ENCODE data around the gene MMP23B. TPM values are rescaled to one million over a fixed set of nuclear protein-coding genes. Genes with fewer than 3 reads are reported as not detected.
"Not testable (repeated sequence)": the region's sequence is repeated elsewhere in the genome, so short reads cannot be mapped to it uniquely, and the experiment has no call there.

Gene MMP23B
- polyA plus RNA-seq, 10 donors: 17.5 to 52.0 (median 25.9) TPM

DNA sequence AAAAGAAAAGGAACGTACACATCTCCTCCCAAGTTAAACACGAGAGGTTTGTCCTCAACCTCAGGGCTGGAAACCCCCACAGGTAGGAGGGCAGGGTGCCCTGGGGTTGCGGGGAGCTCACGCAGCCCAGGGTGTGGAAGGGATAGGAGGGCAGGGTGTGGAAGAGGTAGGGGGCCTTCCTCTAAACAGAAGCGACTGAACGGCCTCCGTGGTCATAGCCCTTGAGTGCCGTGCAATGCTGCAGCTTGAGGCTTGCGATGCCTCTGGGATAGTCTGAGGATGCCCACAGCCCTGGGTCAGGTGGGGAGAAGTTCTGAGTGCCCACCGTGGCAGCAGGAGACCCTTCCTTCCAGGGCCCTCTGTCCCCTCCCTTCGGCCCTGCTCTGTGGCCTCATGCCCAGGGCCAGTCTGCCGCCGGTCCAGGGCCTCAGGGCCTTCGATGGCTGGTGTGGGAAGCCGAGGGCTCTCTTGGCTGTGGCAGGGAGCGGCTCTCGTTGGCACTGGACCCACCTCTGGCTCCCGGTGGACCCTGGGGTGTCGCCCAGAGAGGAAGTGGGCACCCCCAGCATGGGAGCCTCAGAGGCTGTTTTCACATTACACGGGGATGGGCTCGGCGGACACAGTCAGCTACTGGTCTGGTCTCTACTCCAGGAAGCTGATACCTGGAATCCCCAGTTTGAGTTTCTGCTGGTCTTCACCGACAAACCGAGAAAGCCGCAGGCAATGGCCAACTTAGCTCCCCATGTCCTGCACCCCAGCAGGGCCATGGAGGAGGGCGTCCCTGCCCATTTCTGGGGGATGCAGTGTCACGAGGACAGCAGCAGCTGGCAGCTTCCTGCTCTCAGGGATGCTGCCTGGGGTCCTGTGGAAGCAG lies 33.2 kb downstream of the MMP23B start:
- DNase-seq: no peak

DNA sequence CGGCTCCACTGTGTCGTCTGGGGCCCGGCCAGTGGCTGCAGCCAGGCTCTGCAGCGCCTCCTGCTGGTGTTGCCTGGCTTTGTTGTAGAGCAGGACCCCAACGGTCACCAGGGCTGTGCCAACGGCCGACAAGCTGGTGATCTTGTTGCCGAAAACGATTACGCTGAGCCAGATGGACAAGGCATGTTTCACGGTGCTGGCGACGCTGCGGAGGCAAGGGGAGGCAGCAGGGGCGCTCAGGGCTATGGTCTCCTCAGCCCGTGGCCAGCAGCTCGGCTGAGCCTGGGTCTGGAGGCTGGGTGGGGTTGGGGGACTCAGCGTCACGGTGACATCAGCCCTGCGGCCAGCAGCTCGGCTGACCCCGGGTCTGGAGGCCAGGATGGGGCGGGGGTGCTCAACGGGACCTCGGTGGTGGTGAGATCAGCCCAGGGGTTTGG lies 33.9 kb downstream of the MMP23B start:
- no peak for DNase-seq

DNA sequence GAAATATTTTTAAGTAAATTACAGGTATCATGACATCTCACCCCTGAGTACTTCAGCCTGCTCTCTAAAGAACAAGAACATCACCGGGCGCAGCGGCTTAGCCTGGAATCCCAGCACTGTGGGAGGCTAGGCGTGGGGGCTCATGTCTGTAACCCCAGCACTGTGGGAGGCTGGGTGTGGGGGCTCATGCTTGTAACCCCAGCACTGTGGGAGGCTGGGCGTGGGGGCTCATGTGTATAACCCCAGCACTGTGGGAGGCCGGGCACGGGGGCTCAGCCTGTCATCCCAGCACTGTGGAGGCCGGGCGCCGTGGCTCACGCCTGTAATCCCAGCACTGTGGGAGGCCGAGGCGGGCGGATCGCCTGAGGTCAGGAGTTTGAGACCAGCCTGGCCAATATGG lies 34.6 kb downstream of the MMP23B start:
- no peak for DNase-seq

DNA sequence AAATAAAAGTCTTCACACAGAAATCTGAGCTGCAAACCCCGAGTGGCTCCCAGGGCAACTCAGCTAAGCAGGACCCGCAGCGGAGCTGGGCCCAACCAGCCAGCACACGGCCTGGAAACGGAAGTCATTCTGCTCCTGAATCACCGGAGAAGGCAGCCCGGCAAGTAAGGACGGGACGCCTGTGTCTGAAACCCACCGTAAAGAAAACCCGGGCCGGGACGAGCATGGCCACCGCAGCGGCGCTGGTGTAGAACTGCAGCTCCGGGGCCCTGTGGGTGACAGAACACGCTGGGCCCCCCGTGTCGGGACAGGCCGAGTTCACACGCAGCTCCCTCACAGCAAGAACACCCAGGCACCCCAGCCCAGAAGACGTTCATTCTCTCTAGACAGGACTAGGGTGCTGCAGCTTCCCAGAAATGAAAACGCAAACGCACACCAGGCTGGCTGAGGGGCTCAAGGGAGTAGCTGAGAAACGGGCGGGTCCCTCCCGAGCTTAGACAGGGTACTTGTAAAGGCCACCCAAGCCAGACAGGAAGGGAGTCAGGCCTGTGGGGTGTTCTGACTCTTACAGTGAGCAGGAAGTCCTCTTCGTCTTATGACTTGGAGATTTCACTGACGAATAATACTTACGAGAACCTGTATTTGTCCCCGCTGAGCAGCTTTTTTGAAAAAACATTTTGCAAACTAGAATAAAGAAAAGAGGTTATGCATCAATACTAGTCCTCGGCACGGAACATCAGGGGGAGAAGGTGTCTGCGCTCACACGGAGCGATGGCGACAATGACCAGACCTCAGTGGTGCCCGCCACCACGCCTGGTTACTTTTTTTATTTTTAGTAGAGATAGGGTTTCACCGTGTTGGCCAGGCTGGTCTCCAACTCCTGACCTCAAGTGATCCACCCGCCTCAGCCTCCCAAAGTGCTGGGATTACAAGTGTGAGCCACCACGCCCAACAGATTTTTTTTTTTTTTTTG lies 37.8 kb downstream of the MMP23B start:
- no peak for DNase-seq

DNA sequence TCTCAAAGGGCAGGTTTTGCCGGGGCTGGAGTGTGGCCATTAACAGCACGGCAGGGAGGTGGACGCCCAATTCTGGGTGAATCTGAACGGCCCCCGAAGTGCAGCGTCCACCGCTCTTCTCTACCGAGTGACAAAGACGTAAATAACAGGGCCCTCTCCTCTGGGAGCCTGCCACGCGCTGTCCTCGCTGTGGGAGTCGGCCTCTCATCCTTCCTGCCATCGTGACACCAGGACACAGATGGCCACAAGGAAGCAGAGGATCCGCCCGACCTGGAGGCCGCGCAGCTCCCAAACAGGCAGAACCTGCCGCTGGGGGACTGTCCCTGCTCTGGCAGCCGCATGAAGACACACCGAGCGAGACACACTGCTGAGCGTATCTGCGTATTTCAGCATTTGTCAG lies 38.9 kb downstream of the MMP23B start:
- DNase-seq: no peak

DNA sequence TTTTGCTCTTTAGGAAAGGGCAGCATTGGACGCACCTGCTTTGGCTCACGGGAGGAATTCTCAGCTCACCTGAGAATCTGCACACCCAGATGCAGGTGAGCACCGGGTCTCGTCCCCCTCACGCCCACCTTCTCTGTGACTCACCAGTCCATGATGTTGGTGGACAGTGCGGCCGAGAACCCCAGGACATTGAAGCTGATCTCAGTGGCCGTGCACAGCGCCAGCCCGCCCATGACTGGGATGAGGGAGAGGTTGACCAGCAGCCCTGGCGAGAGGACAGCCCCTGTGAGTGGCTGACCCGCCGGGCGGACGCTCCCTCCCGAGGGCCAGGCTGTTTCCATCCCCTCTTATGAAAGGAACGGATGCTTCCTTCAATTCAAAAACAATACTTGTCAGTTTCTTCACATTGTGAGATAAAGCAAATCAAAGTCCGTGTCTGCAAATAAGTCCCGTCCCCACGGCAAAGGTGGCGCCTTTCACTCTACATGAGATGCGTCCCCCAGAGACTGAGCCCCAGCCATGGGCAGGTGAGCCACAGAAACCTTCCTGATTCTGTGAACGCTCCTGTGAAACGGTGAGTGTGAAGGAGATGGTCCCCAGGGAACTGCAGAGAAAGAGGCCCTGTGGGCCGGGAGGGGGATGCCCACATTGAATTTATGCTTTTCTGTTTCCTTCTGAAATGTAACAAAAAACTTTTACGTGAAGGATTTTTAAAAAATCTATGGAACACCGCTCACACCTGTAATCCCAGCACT lies 39.6 kb downstream of the MMP23B start:
- DNase-seq: no peak

DNA sequence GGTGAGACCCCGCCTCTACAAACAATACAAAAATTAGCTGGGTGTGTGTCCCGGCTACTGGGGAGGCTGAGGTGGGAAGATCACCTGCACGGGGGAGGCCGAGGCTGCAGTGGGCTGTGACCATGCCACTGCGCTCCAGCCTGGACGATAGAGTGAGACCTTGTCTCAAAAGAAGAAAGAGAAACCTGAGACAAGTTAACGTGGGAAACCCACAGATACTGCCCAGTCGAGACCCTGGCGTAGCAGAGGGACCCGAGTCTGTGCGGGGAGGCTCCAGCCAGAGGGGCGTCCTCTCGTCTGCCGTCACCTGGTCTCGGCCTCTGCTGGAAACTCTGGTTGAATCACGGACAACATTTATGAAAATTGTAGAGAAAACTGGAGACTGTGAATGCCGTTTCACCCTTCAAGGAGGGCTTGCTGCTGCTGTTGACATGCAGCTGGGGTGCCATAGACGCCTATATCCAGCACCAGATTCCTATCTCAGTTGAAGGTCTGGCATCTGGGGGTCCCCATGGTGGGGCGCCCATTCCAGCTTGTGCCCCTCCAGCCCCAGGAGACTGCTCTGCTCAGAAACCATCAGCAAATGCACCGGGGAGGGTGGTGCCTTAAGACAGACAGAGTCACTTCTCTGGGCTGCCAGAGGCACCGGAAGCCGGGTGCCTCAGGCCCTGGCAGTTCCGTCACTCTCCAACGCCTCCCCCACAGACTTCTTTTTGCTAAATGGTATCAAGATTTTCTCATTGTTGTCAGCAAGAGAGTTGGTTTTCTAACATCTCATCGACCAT lies 40.4 kb downstream of the MMP23B start:
- DNase-seq: no peak

DNA sequence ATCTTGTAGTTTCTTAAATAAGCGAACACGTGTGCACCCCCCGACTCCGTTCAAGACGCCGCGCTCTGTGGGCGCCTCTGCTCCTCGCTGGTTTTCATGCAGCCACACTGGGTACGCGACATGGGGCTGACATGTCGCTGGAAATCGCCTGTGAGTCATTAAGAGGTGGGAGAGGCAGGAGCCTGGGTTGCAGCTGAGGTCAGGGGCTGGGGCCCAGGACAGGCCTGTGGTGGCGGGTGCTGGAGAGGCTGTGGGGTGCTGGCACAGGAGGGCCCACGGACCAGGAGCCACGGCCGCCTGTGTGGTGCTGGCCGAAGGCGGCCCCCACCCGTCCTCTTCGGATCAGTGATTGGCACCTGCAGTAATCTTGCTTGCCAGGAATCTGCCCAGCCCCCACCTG lies 42.8 kb downstream of the MMP23B start:
- DNase-seq: not testable (repeated sequence)

DNA sequence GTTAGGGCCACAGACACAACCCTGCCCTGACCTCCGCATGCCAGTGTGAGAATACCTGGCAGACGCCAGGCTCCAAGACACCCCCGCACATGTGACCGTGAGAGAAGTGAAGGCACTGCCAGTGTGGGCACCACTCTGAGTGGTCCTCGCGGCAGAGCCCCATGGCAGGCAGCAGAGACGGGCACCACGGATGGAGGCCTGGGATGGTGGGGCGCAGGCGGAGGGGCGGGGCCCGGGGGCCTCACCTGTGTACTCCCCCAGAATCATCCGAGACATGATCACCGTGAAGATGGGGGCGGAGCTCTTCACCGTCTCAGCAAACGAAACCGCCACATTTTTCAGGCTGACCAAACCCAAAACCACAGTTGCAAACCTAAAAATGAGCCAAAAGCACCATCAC lies 43.2 kb downstream of the MMP23B start:
- DNase-seq: not testable (repeated sequence)

DNA sequence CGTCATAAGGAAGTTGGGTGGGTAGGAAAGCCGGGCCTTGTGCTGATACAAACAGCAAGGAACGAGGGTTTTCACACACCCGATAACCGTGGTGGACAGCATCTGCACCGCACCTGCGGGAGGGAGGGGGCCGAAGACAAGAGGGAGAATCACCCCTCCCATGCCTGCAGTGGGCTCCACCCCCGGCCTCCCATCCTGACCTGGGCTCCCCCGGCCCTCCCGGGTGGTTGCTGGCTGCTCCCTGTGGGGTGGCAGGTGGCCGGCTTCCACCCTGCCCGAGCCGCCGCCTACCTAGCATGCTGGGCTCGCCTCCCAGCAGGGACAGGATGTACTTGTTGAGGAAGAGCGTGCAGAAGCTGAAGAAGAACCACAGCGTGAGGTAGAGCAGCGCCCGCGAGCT lies 44.1 kb downstream of the MMP23B start:
- DNase-seq: not testable (repeated sequence)

DNA sequence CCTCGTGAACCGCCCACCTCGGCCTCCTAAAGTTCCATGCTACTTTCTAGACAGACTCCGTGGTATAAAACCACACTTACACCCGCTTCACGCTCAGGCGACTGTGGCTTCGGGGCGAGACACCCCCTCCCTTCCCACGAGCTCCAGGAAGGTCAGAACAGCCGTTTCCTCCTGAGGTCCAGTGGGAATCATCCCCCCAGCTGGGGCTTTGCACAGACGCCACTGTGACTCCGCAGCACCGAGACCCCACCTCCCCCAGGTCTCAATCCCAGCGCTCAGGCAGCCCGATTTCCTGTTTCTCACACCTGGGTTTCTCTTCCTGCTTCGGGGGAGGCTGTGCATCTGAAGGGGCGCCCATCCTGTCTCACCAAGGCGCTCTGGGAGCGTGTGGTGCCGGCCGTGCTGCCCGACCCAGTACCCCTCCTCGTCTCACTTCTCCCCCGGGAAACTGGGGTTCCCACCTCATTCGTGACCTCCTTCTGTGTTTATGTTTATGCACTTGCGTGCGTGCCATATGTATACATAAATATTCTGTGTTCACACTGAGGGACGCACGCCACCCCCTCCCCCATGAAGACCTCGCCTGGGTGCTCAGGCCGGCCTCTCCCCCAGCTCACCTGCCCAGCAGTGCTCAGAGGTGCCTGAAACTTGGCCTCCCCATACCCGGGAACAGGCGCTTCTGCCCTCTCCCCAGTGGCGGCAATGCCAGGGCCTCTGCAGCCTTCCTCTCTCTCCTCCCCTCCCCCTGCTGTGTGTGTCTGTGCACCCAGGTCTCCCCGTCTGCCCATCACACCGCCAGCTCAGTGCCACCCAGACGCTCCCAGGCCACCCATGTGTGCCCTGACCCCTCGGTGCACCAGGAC lies 46.0 kb downstream of the MMP23B start:
- peak in 1 of 3 donors; percentile 33 for DNase-seq

DNA sequence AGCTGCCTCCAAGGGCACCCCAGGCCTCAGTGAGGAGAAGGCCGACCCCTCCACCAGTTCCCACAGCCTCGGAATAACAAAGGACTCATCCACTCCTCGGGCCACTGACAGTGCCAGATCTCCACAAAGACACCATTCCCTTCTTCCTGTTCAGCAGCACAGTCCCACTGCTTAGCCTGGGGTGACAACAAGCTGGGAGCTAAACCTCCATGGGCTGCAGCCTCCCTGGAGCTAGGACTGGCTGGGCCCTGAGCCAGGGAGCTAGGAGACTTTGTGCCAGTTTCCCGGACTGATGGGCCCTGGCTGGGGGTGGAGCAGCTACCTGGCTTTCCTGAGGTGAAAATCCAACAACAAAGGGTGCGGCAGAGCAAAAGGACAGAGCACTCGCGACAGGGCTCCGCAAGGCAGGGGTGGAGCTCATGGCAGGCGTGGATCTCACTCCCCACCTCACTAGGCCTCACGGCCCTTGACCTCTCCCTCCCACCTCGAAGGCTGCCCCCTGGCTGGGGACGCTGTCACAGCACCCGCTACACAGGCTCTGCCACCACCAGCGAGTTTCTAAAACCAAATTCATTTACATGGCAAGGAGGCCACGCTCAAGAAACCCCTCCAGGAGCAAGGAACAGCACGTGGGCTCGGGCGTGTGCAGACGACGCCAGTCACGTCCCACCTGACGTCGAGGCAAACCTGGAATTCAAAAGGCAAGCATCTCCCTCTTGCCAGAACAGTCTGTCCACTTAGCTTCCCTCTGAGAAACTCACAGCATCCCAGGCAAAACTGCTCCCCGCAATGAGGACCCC lies 46.8 kb downstream of the MMP23B start:
- no peak for DNase-seq

DNA sequence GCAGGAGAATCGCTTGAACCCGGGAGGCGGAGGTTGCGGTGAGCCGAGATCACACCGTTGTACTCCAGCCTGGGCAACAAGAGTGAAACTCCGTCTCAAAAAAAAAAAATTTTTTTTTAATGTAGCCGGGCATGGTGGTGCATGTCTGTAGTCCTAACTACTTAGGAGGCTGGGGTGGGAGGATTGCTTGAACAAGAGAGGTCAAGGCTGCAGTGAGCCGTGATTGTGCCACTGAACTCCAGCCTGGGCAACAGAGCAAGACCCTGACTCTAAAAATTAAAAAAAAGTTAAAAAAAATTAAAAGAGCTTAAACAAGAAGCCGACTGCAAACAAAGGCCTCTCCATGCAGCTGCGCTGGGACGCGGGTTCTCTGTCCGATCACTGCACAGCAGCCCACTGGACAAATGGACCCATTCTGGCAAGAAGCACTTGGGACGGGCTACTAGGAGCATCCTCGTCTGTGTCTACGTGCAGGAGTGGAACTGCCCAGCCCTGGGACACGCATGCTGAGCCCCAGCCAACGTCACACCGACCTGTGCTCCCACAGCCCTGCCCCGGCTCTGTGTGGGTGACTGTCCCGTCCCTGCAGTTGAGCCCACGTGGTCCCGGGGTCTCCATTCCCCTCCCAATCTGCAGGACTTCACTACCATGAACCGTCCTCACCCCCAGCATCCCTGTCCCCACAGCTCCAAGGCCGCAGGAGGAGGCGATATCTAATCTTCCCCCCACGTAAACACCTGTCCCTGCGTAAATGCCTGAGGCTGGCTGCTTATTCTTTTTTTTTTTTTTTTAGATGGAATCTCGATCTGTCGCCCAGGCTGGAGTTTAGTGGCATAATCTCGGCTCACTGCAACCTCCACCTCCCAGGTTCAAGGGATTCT lies 48.3 kb downstream of the MMP23B start:
- DNase-seq: no peak

DNA sequence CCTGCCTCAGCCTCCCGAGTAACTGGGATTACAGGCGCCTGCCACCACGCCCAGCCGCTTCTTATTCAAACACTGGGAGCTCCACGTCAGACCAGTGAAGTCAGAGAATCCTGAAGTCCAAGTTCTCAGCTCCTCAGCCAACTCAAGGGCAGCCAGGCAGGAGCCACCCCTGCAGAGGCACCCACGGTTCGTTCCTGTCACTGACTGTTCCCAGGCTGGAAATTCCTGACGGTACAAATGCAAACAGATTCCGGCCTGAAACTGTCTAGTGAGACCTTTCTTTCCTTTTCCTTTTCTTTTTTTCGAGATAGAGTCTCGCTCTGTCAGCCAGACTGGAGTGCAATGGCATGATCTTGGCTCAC lies 48.9 kb downstream of the MMP23B start:
- no peak for DNase-seq

DNA sequence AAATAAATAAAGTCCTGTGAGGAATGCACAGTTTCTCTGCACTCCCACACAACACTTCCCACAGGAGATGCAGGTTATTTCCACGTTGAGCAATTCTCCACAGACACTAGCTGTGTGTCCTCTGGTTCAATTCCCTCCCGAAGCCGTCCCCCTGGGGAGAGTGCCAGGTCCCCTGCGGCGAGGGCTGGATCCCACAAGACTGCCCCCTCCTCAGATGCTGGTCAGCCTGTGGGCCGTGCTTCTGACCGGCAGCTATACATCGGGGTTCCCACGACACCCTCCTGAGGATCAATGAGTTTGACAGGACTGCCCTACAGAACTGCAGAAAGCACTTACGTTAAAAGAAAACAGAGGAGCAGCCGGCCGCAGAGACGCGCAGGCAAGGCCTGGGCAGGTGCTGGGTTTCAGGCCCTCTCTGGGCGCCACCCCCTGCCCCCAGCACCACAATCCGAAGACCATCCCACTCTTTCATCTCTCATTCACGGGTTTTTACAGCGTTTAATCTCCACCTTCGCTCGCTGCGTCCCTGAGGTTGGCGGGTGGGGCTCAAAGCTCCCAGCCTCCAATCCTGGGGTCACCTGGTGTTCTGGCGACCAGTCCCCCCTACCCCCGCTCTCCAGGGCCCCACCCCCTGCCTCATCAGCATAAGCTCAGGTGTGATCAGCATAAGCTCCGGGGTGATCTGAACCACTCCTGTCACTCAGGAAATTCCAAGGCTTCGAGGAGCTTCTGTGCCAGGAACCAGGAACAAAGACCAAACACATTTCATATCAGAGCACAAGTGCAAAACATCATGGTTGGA lies 51.3 kb downstream of the MMP23B start:
- DNase-seq: no peak
